Liver (tissue), 9 donors: ENCODE results near the gene SIRT2. TPM values are rescaled to one million over a fixed set of nuclear protein-coding genes. Genes with fewer than 3 reads are reported as not detected.

Experiments used
- DNase-seq: peaks from one replicate; pipeline ENCODE4 v3.0.0-alpha.2; 2017; ENCODE audit warnings: low spot score
- H3K27ac ChIP-seq, 2 donors: one replicate each; pipeline ENCODE4 v1.7.0; 2013; ENCODE audit warnings: inconsistent platforms in 2 of 2, low read length in 2 of 2, control low read depth in 1 of 2, low read depth in 1 of 2, mild to moderate bottlenecking in 1 of 2
- H3K27me3 ChIP-seq, 4 donors: one replicate each; pipeline versions ENCODE4 v1.6.1 to v1.7.0; 2013; ENCODE audit warnings: low read length in 3 of 4, inconsistent platforms in 1 of 4, mild to moderate bottlenecking in 1 of 4, moderate library complexity in 1 of 4; ENCODE audit not compliant: control insufficient read depth in 4 of 4, insufficient read depth in 4 of 4
- H3K36me3 ChIP-seq, 4 donors: one replicate each; pipeline versions ENCODE4 v1.6.1 to v1.7.0; 2013; ENCODE audit warnings: low read length in 3 of 4, mild to moderate bottlenecking in 3 of 4, low read depth in 1 of 4, moderate library complexity in 1 of 4; ENCODE audit not compliant: control insufficient read depth in 4 of 4, insufficient read depth in 3 of 4
- H3K4me1 ChIP-seq, 4 donors: one replicate each; pipeline versions ENCODE4 v1.6.1 to v1.7.0; 2013; ENCODE audit warnings: low read length in 3 of 4, mild to moderate bottlenecking in 3 of 4, moderate library complexity in 1 of 4; ENCODE audit not compliant: control insufficient read depth in 4 of 4, insufficient read depth in 4 of 4
- H3K4me3 ChIP-seq, 3 donors: one replicate each; pipeline versions ENCODE4 v1.6.1 to v1.7.0; 2013; ENCODE audit warnings: low read length in 3 of 3, control low read depth in 1 of 3, low read depth in 1 of 3, mild to moderate bottlenecking in 1 of 3
- H3K9ac ChIP-seq, 2 donors: one replicate each; pipeline ENCODE4 v1.7.0; 2013; ENCODE audit warnings: low read length in 2 of 2, mild to moderate bottlenecking in 2 of 2, moderate library complexity in 2 of 2, control low read depth in 1 of 2, low read depth in 1 of 2
- H3K9me3 ChIP-seq, 4 donors: one replicate each; pipeline versions ENCODE4 v1.6.1 to v1.7.0; 2013; ENCODE audit warnings: low read length in 3 of 4; ENCODE audit not compliant: control insufficient read depth in 4 of 4
- ATF3 ChIP-seq: IDR thresholded peaks from 2 replicates; pipeline ENCODE4 v1.6.1; 2016; ENCODE audit warnings: antibody characterized with exemption
- CTCF ChIP-seq: fragments of 150-350 bp; IDR thresholded peaks from 2 replicates; pipeline ENCODE4 v1.5.1; 2017; ENCODE audit warnings: improper control_type of control experiment, low read depth, low read length; ENCODE audit not compliant: missing input control
- EGR1 ChIP-seq, 2 donors: IDR thresholded peaks; 2 replicates each; pipeline ENCODE4 v1.6.1; 2016 to 2018; ENCODE audit warnings: antibody characterized with exemption in 2 of 2, low read depth in 2 of 2
- FOXA1 ChIP-seq: IDR thresholded peaks from 2 replicates; pipeline ENCODE4 v1.6.1; 2016; ENCODE audit warnings: antibody characterized with exemption
- FOXA2 ChIP-seq: IDR thresholded peaks from 2 replicates; pipeline ENCODE4 v1.6.1; 2016; ENCODE audit warnings: antibody characterized with exemption
- GABPA ChIP-seq, 2 donors: IDR thresholded peaks in 1 of 2; conservative IDR thresholded peaks in 1 of 2; 2 replicates each; pipeline ENCODE4 v1.6.1; 2016; ENCODE audit warnings: antibody characterized with exemption in 2 of 2, mild to moderate bottlenecking in 1 of 2, moderate library complexity in 1 of 2
- HNF4A ChIP-seq, 2 donors: conservative IDR thresholded peaks; 2 replicates each; pipeline ENCODE4 v1.6.1; 2016; ENCODE audit warnings: antibody characterized with exemption in 2 of 2, mild to moderate bottlenecking in 2 of 2
- JUND ChIP-seq, 2 donors: IDR thresholded peaks; 2 replicates each; pipeline ENCODE4 v1.6.1; 2016; ENCODE audit warnings: antibody characterized with exemption in 2 of 2
- MAX ChIP-seq: IDR thresholded peaks from 2 replicates; pipeline ENCODE4 v1.6.1; 2016; ENCODE audit warnings: antibody characterized with exemption
- NR2F2 ChIP-seq: IDR thresholded peaks from 2 replicates; pipeline ENCODE4 v1.6.1; 2016; ENCODE audit warnings: antibody characterized with exemption
- RAD21 ChIP-seq, 2 donors: IDR thresholded peaks; 2 replicates each; pipeline ENCODE4 v1.6.1; 2016; ENCODE audit warnings: antibody characterized with exemption in 2 of 2, mild to moderate bottlenecking in 2 of 2
- REST ChIP-seq: IDR thresholded peaks from 2 replicates; pipeline ENCODE4 v1.6.1; 2016; ENCODE audit warnings: antibody characterized with exemption, mild to moderate bottlenecking
- RXRA ChIP-seq, 2 donors: IDR thresholded peaks; 2 replicates each; pipeline ENCODE4 v1.6.1; 2017 to 2018; ENCODE audit warnings: antibody characterized with exemption in 2 of 2, mild to moderate bottlenecking in 1 of 2
- SP1 ChIP-seq: IDR thresholded peaks from 2 replicates; pipeline ENCODE4 v1.6.1; 2018; ENCODE audit warnings: antibody characterized with exemption, mild to moderate bottlenecking
- TAF1 ChIP-seq: conservative IDR thresholded peaks from 2 replicates; pipeline ENCODE4 v1.6.1; 2016; ENCODE audit warnings: antibody characterized with exemption, mild to moderate bottlenecking
- YY1 ChIP-seq: IDR thresholded peaks from 2 replicates; pipeline ENCODE4 v1.6.1; 2016; ENCODE audit warnings: antibody characterized with exemption, mild to moderate bottlenecking
- ZBTB33 ChIP-seq: IDR thresholded peaks from 2 replicates; pipeline ENCODE4 v1.6.1; 2016; ENCODE audit warnings: antibody characterized with exemption
- WGBS: extraction: QIAGEN DNeasy Blood & Tissue Kit; methylation state at CpG from one replicate; pipeline ENCODE4 v1.1.7; 2013; 5-methylcytosine and 5-hydroxymethylcytosine counted together
- polyA plus RNA-seq, 2 donors: library from polyadenylated mRNA; stranded (reverse) in 1 of 2; unstranded in 1 of 2; fragments of 200-250 nt in 1 of 2; fragments of >200 nt in 1 of 2; fragmentation: Nextera tagmentation in 1 of 2; extraction: Ambion mirVana in 1 of 2; gene quantifications; one replicate each; pipeline versions ENCODE4 v1.2.1 to v1.2.3, GENCODE V29; 2013 to 2015
- total RNA-seq, 2 donors: library from RNA; depleted of rRNA; stranded (reverse); fragments of >200 nt; gene quantifications; one replicate each; pipeline ENCODE4 v1.2.3, GENCODE V29; 2014
- donor health status: healthy.
- donor health status: healthy.
- donor health status: healthy.
- donor health status: healthy.
- donor health status: healthy.

Gene SIRT2
- total and polyA plus RNA-seq, 4 donors = 21.8 to 42.2 (median 26.9) TPM

GRCh38 chr19:38907227-38907626 is 7.8 kb upstream of the SIRT2 start:
- WGBS = 97% methylated on average over 29 of the region's 29 CpGs
- TF ChIP-seq YY1 = no peak
- no peak for TF ChIP-seq SP1
- peaks cover 10 to 21% (median 18%) of the 10 kb centered on the region in 4 donors for H3K36me3 ChIP-seq
- H3K4me1 ChIP-seq = peaks cover 0 to 8% (median 3%) of the 10 kb centered on the region in 4 donors
- H3K9me3 ChIP-seq = peaks cover 0 to 3% (median 0%) of the 10 kb centered on the region in 4 donors
- no peak overlapping the region for H3K9ac ChIP-seq
- H3K27ac ChIP-seq = no peak overlapping the region
- no peak overlapping the region for H3K4me3 ChIP-seq
- no peak for DNase-seq
- no peaks in the 10 kb centered on the region for H3K27me3 ChIP-seq

- no peak overlapping the region for H3K9ac ChIP-seq
- H3K4me3 ChIP-seq = no peak overlapping the region
- H3K9me3 ChIP-seq = peaks cover 0 to 3% (median 0%) of the 10 kb centered on the region in 4 donors
- H3K27me3 ChIP-seq = no peaks in the 10 kb centered on the region
- no peak for DNase-seq
- H3K4me1 ChIP-seq = peaks cover 2 to 17% (median 6%) of the 10 kb centered on the region in 4 donors
- WGBS = 95% methylated on average over 4 of the region's 4 CpGs
- H3K36me3 ChIP-seq = peaks cover 10 to 21% (median 18%) of the 10 kb centered on the region in 4 donors
- no peak for TF ChIP-seq ATF3
- TF ChIP-seq FOXA2 = no peak
- TF ChIP-seq NR2F2 = no peak
- TF ChIP-seq HNF4A (conservative IDR thresholded peaks at IDR 0.05) = no peak
- TF ChIP-seq SP1 = no peak
- no peak for TF ChIP-seq YY1
- TF ChIP-seq CTCF = no peak
- TF ChIP-seq GABPA (IDR thresholded peaks at IDR 0.05 in 1 of 2, conservative IDR thresholded peaks at IDR 0.05 in 1 of 2) = no peak
- TF ChIP-seq MAX = no peak
- TF ChIP-seq ZBTB33 = no peak
- H3K27ac ChIP-seq = peak overlapping the region; percentile 8 to 61
Measured at GRCh38 chr19:38905620-38906019, 6.2 kb upstream of the SIRT2 start.

- 72% methylated on average over 35 of the region's 35 CpGs for WGBS
- Histone ChIP-seq H3K9ac (no peak overlapping the region), H3K27me3 (no peaks in the 10 kb centered on the region), H3K27ac (peak overlapping the region; percentile 77 to 82), H3K9me3 (peaks cover 0 to 3% (median 0%) of the 10 kb centered on the region in 4 donors), H3K36me3 (peaks cover 10 to 21% (median 18%) of the 10 kb centered on the region in 4 donors), H3K4me1 (peaks cover 2 to 24% (median 7%) of the 10 kb centered on the region in 4 donors), H3K4me3 (no peak overlapping the region)
- no peak for DNase-seq
- peak; percentile 56 to 76 for TF ChIP-seq JUND (IDR thresholded peaks at IDR 0.05)
- TF ChIP-seq RAD21 (IDR thresholded peaks at IDR 0.05) = no peak
- no peak for TF ChIP-seq MAX
- TF ChIP-seq YY1 = peak; percentile 73
- TF ChIP-seq EGR1 (IDR thresholded peaks at IDR 0.05; ENCODE audit: low read depth in 2 of 2) = peak in 1 of 2 donors; percentile 68
- peak; percentile 33 for TF ChIP-seq REST
- TF ChIP-seq ATF3 = peak; percentile 86
- peak; percentile 97 for TF ChIP-seq NR2F2
- peak; percentile 80 for TF ChIP-seq SP1
- no peak for TF ChIP-seq TAF1
- peak; percentile 94 to 95 for TF ChIP-seq RXRA (IDR thresholded peaks at IDR 0.05)
- peak; percentile 72 for TF ChIP-seq FOXA1
Measured at GRCh38 chr19:38904581-38905539, 5.4 kb upstream of the SIRT2 start.
